AG09319 (cell line): ENCODE data around the gene LILRB2.
"Not testable (repeated sequence)": the region's sequence is repeated elsewhere in the genome, so short reads cannot be mapped to it uniquely, and the experiment has no call there.

Source experiments
- DNase-seq: peaks from one replicate; pipeline ENCODE4 v3.0.0-alpha.2; 2010; ENCODE audit warnings: low read depth; ENCODE audit errors: extremely low read depth
- CTCF ChIP-seq: IDR thresholded peaks from 2 replicates; pipeline ENCODE4 v1.5.1; 2011; ENCODE audit warnings: low read depth, mild to moderate bottlenecking, inconsistent platforms, low read length, moderate library complexity

LILRB2 gene

GRCh38 chr19:54282686-54283470 lies 2.0 kb upstream of the LILRB2 start:
- no peak for DNase-seq
- TF ChIP-seq CTCF, result no peak

GRCh38 chr19:54281729-54282075 lies 792 bp upstream of the LILRB2 start:
- DNase-seq, result not testable (repeated sequence)

DNA sequence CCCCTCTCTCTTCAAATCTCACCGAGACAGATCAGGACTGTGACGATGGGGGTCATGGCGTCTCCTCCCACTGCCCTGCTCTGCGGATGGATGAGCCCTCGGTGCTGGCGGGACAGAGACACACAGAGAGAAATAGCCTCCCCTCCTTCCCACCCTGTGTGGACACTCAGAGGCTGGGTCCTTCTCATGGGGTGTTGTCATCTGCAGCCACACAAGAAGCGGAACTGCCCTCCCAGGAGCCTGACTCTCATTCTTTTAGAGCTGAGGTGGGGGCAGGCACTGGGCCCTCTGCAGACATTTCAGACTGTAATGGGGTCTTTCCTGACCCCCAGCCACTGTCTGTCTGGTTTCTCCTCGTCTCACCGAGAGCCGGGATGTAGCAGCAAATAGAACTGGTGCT lies 469 bp downstream of the LILRB2 start:
- not testable (repeated sequence) for DNase-seq

- DNase-seq, result not testable (repeated sequence)
Observed at GRCh38 chr19:54280025-54280424, 885 bp downstream of the LILRB2 start.

DNA sequence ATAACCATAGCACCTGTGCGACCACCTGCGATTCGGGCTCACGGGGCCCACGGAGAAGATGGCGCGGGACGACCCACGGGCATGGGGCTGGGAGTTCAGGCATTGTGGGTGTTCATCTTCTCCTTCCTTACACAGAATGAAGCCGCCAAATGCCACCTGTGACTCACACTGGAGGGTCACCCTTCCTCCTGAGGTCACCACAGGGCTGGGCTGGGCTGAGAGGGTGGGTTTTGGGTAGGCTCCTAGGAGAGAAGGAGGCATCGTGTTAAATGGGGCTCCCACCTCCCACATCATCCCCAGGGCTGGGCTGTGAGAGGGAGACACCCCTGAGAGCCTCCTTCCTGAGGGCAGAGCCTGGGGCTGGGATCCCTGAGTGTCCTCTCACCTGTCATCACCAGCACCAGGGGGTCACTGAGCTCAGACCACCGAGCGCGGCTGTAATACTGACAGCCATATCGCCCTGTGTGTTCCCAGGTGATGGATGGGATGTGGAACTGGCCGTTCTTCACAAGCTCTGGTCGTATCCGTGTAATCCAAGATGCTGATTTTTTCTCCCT lies 1.4 kb downstream of the LILRB2 start:
- no peak for DNase-seq
- TF ChIP-seq CTCF, result no peak

- DNase-seq, result not testable (repeated sequence)
Observed at GRCh38 chr19:54278571-54279195, 2.2 kb downstream of the LILRB2 start.

DNA sequence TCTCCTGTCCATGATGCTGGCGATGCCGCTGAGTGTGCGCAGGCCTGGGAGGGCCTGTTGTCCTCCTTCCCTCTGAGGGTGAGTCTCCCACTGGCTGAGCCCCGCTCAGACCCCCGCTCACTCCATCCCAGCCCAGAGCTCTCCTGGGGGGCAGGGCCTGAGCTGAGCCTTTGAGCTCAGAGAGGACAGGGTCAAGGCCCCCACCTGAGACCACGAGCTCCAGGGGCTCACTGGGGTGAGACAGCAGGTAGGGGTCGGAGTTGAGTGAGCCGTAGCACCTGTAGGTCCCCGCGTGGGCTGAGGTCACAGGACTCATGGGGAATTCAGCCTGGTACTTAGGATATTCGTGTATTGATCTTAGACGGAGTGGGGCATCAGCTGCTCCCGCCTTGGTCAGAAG lies 2.9 kb downstream of the LILRB2 start:
- DNase-seq, result not testable (repeated sequence)

DNA sequence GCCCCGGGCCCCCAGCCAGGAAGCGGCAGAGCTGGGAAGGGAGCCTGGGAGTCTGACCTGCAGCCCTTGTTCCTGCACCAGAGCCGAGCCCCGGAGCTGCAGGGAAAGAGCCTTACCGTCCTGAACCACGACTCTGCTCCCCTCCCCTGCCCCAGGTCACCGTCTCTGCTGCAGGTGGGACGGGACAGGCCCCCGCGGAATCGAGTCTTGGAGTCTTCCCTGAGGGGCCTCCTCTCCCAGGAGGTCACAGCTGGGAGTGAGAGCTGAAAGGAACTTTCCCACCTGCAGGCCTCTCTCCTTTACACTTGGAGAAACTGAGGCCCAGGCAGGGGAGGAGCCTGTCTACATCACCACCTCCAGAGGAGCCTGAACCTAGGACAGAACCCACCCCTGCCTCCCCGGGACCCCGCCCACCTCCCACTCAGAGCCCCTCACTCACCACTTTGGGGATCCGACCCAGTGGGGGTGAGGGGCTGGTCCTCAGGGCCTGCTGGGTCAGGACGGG lies 3.7 kb downstream of the LILRB2 start:
- not testable (repeated sequence) for DNase-seq

- no peak for DNase-seq
- TF ChIP-seq CTCF, result no peak
Observed at GRCh38 chr19:54275951-54276350, 5.0 kb downstream of the LILRB2 start.

- DNase-seq, result not testable (repeated sequence)
Observed at GRCh38 chr19:54274516-54274915, 6.4 kb downstream of the LILRB2 start.

DNA sequence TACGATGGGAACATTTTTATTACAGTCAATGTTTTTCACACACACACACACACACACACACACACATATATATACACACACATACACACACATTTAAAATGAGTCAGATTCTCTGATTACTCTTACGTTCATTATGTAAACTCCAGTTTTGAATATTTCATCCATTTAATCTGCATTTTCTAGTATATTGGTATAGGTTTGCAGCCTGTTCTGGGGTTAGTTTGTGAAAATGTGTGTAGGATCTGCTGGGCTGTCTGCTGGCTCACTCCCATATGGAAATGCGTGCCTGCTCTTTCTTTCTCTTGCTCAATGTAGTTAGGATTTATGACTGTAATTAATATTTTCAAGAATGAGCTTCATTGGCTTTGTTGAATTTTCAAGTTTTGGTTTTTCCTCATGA lies 7.1 kb downstream of the LILRB2 start:
- TF ChIP-seq CTCF, result no peak
- no peak for DNase-seq

GRCh38 chr19:54272181-54272580 lies 8.7 kb downstream of the LILRB2 start:
- DNase-seq, result not testable (repeated sequence)

GRCh38 chr19:54271587-54271986 lies 9.3 kb downstream of the LILRB2 start:
- DNase-seq, result not testable (repeated sequence)
